IPS-18a (cell line): ENCODE data around the gene BTF3.
"Not testable (repeated sequence)": the region's sequence is repeated elsewhere in the genome, so short reads cannot be mapped to it uniquely, and the experiment has no call there.

ENCODE experiments used
- H3K27ac ChIP-seq: one replicate; pipeline ENCODE4 v1.5.1; 2013; ENCODE audit warnings: low read length
- H3K27me3 ChIP-seq: one replicate; pipeline ENCODE4 v1.6.1; 2013; ENCODE audit warnings: mild to moderate bottlenecking, low read length; ENCODE audit not compliant: control insufficient read depth, insufficient read depth
- H3K36me3 ChIP-seq: one replicate; pipeline ENCODE4 v1.6.1; 2013; ENCODE audit warnings: low read depth, low read length; ENCODE audit not compliant: control insufficient read depth
- H3K4me1 ChIP-seq: one replicate; pipeline ENCODE4 v1.6.1; 2013; ENCODE audit warnings: low read depth, low read length; ENCODE audit not compliant: control insufficient read depth
- H3K4me3 ChIP-seq: one replicate; pipeline ENCODE4 v1.5.1; 2013; ENCODE audit warnings: low read length
- H3K9ac ChIP-seq: one replicate; pipeline ENCODE4 v1.6.1; 2013; ENCODE audit warnings: mild to moderate bottlenecking, low read length, moderate library complexity
- H3K9me3 ChIP-seq: one replicate; pipeline ENCODE4 v1.6.1; 2013; ENCODE audit warnings: low read depth, low read length; ENCODE audit not compliant: control insufficient read depth

BTF3 gene

GRCh38 chr5:73487257-73487656 lies 11.0 kb upstream of the BTF3 start:
- H3K27me3 ChIP-seq, H3K9me3 ChIP-seq, H3K36me3 ChIP-seq: not testable (repeated sequence)
- Histone ChIP-seq H3K9ac (peak overlapping the region; percentile 51), H3K4me1 (peaks cover 43% of the 10 kb centered on the region), H3K4me3 (peak overlapping the region; percentile 25), H3K27ac (peak overlapping the region; percentile 92)

GRCh38 chr5:73487815-73488214 lies 10.4 kb upstream of the BTF3 start:
- no peaks in the 10 kb centered on the region for H3K36me3 ChIP-seq
- peak overlapping the region; percentile 51 for H3K9ac ChIP-seq
- H3K27ac ChIP-seq = peak overlapping the region; percentile 91
- no peaks in the 10 kb centered on the region for H3K27me3 ChIP-seq
- peaks cover 43% of the 10 kb centered on the region for H3K4me1 ChIP-seq
- peak overlapping the region; percentile 40 for H3K4me3 ChIP-seq
- no peaks in the 10 kb centered on the region for H3K9me3 ChIP-seq

DNA sequence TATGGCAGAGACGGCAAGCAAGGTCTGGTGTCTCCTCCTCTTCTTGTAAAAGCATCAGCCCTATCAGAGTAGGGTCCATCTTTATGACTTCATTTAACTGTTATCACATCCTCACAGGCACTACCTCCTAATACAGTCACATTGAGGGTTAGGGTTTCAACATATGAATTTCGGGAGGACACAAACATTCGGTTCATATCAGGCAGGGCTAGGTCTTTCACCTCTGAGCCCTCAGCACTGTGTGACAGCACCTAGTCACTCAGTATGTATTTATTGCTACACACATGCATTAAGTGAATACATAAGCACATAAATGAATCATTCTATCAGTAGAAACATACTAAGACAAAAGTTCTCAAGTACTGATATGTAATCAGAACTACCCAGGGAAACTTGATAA lies 9.4 kb upstream of the BTF3 start:
- H3K4me1 ChIP-seq = peaks cover 35% of the 10 kb centered on the region
- no peaks in the 10 kb centered on the region for H3K9me3 ChIP-seq
- no peak overlapping the region for H3K9ac ChIP-seq
- H3K27ac ChIP-seq = peak overlapping the region; percentile 14
- H3K27me3 ChIP-seq = no peaks in the 10 kb centered on the region
- no peak overlapping the region for H3K4me3 ChIP-seq
- H3K36me3 ChIP-seq = no peaks in the 10 kb centered on the region

DNA sequence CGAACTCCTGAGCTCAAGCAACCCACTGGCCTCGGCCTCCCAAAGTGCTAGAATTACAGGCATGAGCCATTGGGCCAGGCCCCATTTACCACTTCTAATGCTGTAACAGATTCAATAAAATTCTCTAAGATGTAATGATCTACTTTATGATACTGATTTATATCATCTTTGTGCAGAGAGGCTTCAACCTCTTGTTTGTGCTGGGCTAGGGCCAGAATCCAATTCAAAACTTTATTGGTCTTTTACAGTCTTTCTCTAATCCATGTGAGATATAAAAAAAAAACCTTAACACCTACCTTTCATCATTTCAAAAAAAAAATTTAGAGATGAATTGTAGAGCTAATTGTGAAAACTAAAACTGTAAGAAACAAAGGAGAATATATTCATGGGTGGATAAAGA lies 8.2 kb upstream of the BTF3 start:
- no peaks in the 10 kb centered on the region for H3K9me3 ChIP-seq
- H3K36me3 ChIP-seq = no peaks in the 10 kb centered on the region
- no peak overlapping the region for H3K27ac ChIP-seq
- H3K9ac ChIP-seq = no peak overlapping the region
- H3K4me3 ChIP-seq = no peak overlapping the region
- H3K4me1 ChIP-seq = peaks cover 43% of the 10 kb centered on the region
- no peaks in the 10 kb centered on the region for H3K27me3 ChIP-seq

DNA sequence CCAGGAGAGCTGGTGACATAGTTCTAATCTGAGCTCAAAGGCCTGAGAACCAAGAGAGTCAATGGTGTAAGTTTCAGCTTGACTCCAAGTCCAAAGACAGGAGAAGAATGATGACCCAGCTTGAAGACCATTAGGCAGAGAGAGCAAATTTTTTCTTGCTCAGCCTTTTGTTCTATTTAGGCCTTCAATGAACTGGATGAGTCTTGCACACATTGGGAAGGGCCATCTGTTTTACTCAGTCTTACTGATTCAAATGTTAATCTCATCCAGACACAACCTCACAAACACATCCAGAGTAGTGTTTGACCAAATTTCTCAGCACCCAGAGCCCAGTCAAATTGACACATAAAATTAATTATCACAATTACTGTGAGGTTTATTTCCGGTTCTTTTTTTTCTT lies 7.1 kb upstream of the BTF3 start:
- no peak overlapping the region for H3K9ac ChIP-seq
- H3K27me3 ChIP-seq = no peaks in the 10 kb centered on the region
- H3K36me3 ChIP-seq = no peaks in the 10 kb centered on the region
- no peak overlapping the region for H3K27ac ChIP-seq
- no peaks in the 10 kb centered on the region for H3K9me3 ChIP-seq
- H3K4me1 ChIP-seq = peaks cover 35% of the 10 kb centered on the region
- H3K4me3 ChIP-seq = no peak overlapping the region

DNA sequence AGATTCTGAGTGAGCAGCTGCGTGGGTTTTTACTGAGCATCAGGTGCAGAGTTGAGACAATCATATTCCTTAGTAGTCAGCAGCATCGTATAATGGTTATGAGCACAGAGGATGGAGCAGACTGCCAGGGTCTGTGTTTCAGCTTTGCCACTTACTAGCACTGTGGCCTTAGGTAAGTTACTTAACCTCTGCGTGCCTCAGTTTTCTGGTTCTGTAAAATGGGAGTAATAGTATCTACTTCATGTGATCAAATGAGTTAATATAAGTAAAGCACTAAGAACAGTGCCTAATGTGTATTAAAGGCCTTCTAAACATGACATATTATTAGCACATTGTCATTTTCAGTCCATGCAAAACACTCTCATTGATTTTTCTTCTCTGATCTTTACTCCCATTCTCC lies 4.8 kb upstream of the BTF3 start:
- H3K36me3 ChIP-seq = no peaks in the 10 kb centered on the region
- H3K9ac ChIP-seq = no peak overlapping the region
- H3K4me1 ChIP-seq = peaks cover 31% of the 10 kb centered on the region
- H3K9me3 ChIP-seq = no peaks in the 10 kb centered on the region
- no peak overlapping the region for H3K4me3 ChIP-seq
- no peak overlapping the region for H3K27ac ChIP-seq
- H3K27me3 ChIP-seq = no peaks in the 10 kb centered on the region

GRCh38 chr5:73494721-73495120 lies 3.5 kb upstream of the BTF3 start:
- H3K36me3 ChIP-seq = peaks cover 5% of the 10 kb centered on the region
- no peak overlapping the region for H3K9ac ChIP-seq
- H3K27me3 ChIP-seq = no peaks in the 10 kb centered on the region
- H3K9me3 ChIP-seq = no peaks in the 10 kb centered on the region
- no peak overlapping the region for H3K4me3 ChIP-seq
- H3K4me1 ChIP-seq = peaks cover 26% of the 10 kb centered on the region
- no peak overlapping the region for H3K27ac ChIP-seq

DNA sequence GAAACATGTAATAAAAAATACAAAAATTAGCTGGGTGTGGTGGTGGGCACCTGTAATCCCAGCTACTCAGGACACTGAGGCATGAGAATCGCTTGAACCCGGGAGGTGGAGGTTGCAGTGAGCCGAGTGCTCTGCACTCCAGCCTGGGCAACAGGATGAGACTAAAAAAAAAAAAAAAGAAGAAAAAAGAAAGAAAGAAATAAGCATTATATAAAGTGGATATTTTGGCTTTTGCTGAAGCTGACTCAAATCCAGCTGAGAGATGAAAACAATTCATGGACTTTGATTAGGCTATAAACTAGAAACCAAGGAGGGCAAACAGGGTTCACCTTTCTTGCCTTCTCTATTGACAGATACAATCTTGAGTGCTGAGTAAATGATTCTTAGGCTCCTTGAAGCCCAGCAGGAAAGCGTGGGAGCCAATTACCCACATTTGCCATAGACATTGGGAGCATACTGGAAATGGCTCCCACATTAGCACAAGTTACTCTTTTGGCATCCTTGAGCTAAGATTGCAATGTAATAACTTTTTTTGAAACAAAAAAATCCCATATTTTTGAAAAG lies 2.4 kb upstream of the BTF3 start:
- no peaks in the 10 kb centered on the region for H3K9me3 ChIP-seq
- H3K4me1 ChIP-seq = peaks cover 35% of the 10 kb centered on the region
- no peak overlapping the region for H3K27ac ChIP-seq
- H3K36me3 ChIP-seq = peaks cover 16% of the 10 kb centered on the region
- no peaks in the 10 kb centered on the region for H3K27me3 ChIP-seq
- no peak overlapping the region for H3K9ac ChIP-seq
- H3K4me3 ChIP-seq = no peak overlapping the region

GRCh38 chr5:73496984-73497457 lies 1.2 kb upstream of the BTF3 start:
- Histone ChIP-seq H3K9ac (peak overlapping the region; percentile 95), H3K4me1 (peaks cover 35% of the 10 kb centered on the region), H3K27ac (peak overlapping the region; percentile 91), H3K36me3 (peaks cover 25% of the 10 kb centered on the region), H3K4me3 (peak overlapping the region; percentile 93), H3K27me3 (no peaks in the 10 kb centered on the region), H3K9me3 (no peaks in the 10 kb centered on the region)

GRCh38 chr5:73497497-73498056 lies 665 bp upstream of the BTF3 start:
- H3K27ac ChIP-seq = peak overlapping the region; percentile 91
- no peaks in the 10 kb centered on the region for H3K9me3 ChIP-seq
- H3K36me3 ChIP-seq = peaks cover 31% of the 10 kb centered on the region
- peaks cover 35% of the 10 kb centered on the region for H3K4me1 ChIP-seq
- no peaks in the 10 kb centered on the region for H3K27me3 ChIP-seq
- H3K4me3 ChIP-seq = peak overlapping the region; percentile 93
- peak overlapping the region; percentile 95 for H3K9ac ChIP-seq

- H3K4me3 ChIP-seq = peak overlapping the region; percentile 93
- peaks cover 47% of the 10 kb centered on the region for H3K36me3 ChIP-seq
- peak overlapping the region; percentile 91 for H3K27ac ChIP-seq
- no peaks in the 10 kb centered on the region for H3K9me3 ChIP-seq
- peaks cover 34% of the 10 kb centered on the region for H3K4me1 ChIP-seq
- H3K27me3 ChIP-seq = no peaks in the 10 kb centered on the region
- H3K9ac ChIP-seq = peak overlapping the region; percentile 95
These were observed 945 bp downstream of the BTF3 start for GRCh38 chr5:73499187-73499586.

DNA sequence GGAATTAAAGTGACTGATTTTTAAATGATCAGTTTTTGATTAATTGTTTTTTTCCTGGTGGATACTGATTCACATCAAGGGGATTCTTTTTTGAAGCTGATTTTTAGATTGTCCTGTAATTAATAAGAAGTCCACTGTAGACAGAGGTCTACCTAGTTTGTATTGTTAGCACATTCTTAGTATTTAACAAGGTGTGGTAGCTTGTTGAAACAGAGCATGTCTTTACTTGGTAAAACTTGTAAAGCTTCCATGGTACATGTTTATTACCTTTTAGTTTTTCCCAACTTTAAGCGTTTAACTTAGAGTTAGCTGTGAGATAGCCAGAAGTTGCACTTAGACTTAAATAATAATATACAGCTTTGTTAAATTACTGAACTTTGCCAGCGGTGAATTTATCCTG lies 1.5 kb downstream of the BTF3 start:
- Histone ChIP-seq H3K9ac (peak overlapping the region; percentile 95), H3K4me3 (peak overlapping the region; percentile 93), H3K27ac (no peak overlapping the region), H3K36me3 (peaks cover 53% of the 10 kb centered on the region), H3K9me3 (no peaks in the 10 kb centered on the region), H3K27me3 (no peaks in the 10 kb centered on the region), H3K4me1 (peaks cover 28% of the 10 kb centered on the region)
